ENCODE results near the gene SMARCE1. TPM values are rescaled to one million over a fixed set of nuclear protein-coding genes. Genes with fewer than 3 reads are reported as not detected.

The SMARCE1 gene
- total and polyA plus RNA-seq, 2 experiments from 2014 or later, result 99.9 to 103 TPM

DNA sequence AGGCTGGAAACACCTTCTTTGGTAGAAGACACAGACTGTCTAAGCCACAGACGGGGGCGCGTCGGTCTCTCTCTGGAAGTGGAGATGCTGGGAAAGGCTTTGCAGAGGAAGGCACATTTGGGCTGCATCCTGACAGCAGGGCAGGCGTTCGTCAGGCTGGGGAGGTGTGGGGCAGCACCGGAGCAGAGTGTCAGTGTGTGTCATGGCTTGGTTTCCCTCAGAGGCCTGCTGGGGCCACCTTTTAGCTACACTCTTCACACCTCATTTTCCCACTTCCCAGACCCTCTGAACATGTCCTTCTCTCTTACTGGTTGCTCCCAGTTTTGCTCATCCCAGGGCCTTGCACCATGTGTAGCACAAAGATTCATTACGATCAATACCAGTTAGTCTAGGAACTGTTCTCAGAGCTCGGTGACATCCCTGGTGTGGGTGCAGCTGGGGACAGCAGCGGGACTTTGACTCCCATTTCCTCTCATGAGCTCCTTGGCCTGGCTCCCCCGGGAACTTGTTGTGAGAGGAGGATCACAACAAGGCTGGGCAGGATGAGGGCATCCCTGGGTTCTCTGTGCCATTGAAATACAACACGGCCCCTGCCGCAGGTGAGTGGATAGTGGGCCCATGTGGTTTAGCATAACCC is 33.1 kb downstream of the SMARCE1 start:
- Histone ChIP-seq H4K20me1 (ENCODE audit: insufficient read depth, poor library complexity, severe bottlenecking) (no peaks in the 10 kb centered on the region), H3K4me3 (no peak overlapping the region), H3K4me1 (ENCODE audit: insufficient read depth) (peaks cover 12% of the 10 kb centered on the region), H2AFZ (no peak overlapping the region), H3K27ac (no peak overlapping the region), H3K27me3 (no peaks in the 10 kb centered on the region), H3K9me2 (replicated peaks; ENCODE audit: insufficient read depth) (no peaks in the 10 kb centered on the region), H3K4me2 (no peak overlapping the region), H3K9me3 (ENCODE audit: low read depth) (no peaks in the 10 kb centered on the region), H3K79me2 (no peaks in the 10 kb centered on the region), H3K36me3 (replicated peaks; ENCODE audit: insufficient read depth, low read depth) (no peaks in the 10 kb centered on the region)
- WGBS (ENCODE audit: low lambda C conversion rate, missing lambda C conversion rate), result 87% methylated on average over 13 of the region's 13 CpGs
- DNase-seq (ENCODE audit: low spot score), result no peak
- TF ChIP-seq EZH2phosphoT487 (IDR thresholded peaks at IDR 0.05; ENCODE audit: low read depth, severe bottlenecking, unreplicated experiment) (no peak), EZH2 (IDR thresholded peaks at IDR 0.05; ENCODE audit: borderline replicate concordance) (no peak)
- TF ChIP-seq, protein P1, sequence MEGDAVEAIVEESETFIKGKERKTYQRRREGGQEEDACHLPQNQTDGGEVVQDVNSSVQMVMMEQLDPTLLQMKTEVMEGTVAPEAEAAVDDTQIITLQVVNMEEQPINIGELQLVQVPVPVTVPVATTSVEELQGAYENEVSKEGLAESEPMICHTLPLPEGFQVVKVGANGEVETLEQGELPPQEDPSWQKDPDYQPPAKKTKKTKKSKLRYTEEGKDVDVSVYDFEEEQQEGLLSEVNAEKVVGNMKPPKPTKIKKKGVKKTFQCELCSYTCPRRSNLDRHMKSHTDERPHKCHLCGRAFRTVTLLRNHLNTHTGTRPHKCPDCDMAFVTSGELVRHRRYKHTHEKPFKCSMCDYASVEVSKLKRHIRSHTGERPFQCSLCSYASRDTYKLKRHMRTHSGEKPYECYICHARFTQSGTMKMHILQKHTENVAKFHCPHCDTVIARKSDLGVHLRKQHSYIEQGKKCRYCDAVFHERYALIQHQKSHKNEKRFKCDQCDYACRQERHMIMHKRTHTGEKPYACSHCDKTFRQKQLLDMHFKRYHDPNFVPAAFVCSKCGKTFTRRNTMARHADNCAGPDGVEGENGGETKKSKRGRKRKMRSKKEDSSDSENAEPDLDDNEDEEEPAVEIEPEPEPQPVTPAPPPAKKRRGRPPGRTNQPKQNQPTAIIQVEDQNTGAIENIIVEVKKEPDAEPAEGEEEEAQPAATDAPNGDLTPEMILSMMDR (IDR thresholded peaks at IDR 0.05; ENCODE audit: poor library complexity), result no peak

DNA sequence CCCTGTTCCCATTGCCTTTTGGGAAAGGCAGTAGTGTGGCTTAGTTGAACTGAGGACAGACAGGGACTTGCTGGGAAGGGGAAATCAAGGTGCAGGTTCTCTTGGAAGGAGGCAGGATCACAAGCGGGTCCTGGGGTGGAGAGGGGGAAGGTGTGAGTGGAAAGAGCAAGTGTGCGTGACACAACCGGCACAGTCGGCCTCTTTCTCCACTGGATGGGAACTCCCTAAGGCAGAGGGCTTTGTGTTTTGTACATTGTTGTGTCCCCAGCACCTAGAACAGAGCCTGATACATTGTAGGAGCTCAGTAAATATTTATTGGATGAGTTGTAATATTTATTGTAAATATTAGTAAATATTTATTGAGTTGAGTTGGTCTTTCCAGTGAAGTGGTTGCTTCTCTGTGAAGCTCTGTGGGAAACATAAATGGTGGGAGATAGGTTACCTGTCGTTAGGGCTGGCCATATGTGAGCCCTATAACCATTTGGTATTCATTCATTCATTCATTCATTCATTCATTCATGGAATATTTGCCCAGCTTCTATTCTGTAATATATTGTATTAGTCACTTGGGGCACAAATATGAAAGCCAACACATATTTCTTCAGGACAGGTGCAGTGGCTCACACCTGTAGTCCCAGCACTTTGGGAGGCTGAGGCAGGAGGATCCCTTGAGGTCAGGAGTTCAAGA is 34.0 kb downstream of the SMARCE1 start:
- no peaks in the 10 kb centered on the region for H3K27me3 ChIP-seq
- H3K4me1 ChIP-seq (ENCODE audit: insufficient read depth), result peaks cover 10% of the 10 kb centered on the region
- no peaks in the 10 kb centered on the region for H3K9me3 ChIP-seq (ENCODE audit: low read depth)
- H3K36me3 ChIP-seq (replicated peaks; ENCODE audit: insufficient read depth, low read depth), result no peaks in the 10 kb centered on the region
- TF ChIP-seq, protein P1 (IDR thresholded peaks at IDR 0.05; ENCODE audit: poor library complexity), result no peak
- TF ChIP-seq EZH2phosphoT487 (IDR thresholded peaks at IDR 0.05; ENCODE audit: low read depth, severe bottlenecking, unreplicated experiment), result no peak
- no peak for TF ChIP-seq EZH2 (IDR thresholded peaks at IDR 0.05; ENCODE audit: borderline replicate concordance)
- H3K9me2 ChIP-seq (replicated peaks; ENCODE audit: insufficient read depth), result no peaks in the 10 kb centered on the region
- DNase-seq (ENCODE audit: low spot score), result no peak
- H3K4me2 ChIP-seq, result no peak overlapping the region
- H4K20me1 ChIP-seq (ENCODE audit: insufficient read depth, poor library complexity, severe bottlenecking), result no peaks in the 10 kb centered on the region
- H2AFZ ChIP-seq, result no peak overlapping the region
- no peaks in the 10 kb centered on the region for H3K79me2 ChIP-seq
- WGBS (ENCODE audit: low lambda C conversion rate, missing lambda C conversion rate), result 87% methylated on average over 5 of the region's 5 CpGs
- H3K27ac ChIP-seq, result no peak overlapping the region
- no peak overlapping the region for H3K4me3 ChIP-seq

DNA sequence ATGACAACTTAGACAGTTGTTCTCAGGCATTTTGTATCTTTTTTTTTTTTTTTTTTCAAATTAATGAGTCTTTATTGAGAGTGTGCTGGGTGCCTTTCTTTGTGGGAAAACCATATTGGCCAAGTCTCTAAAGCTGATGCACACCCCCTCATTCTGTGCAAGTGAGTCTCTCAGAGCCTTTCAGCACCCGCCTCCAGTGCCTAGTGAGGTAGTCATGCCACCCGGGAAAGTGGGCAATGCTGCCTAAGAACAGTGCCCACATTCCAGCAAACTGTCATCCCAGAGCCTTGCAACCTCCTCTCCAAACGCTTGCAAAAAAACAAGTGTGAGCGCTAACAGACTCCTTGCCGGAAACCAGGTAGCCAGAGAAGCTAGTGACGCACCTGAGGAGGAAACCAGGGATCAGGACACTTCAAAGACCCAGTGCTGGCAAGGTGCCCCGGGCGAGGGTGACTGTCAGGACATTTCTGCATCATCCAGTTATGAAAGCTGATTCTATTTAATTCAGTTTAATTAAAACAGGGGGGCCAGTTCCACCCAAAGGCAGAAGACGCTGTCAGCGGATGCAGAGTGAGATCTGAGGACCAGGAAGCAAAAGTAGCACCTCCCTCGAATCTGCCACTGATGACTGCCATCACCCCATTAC is 34.9 kb downstream of the SMARCE1 start:
- Histone ChIP-seq H3K4me2 (no peak overlapping the region), H3K4me3 (no peak overlapping the region), H2AFZ (no peak overlapping the region), H3K27ac (no peak overlapping the region), H3K9me3 (ENCODE audit: low read depth) (no peaks in the 10 kb centered on the region), H3K36me3 (replicated peaks; ENCODE audit: insufficient read depth, low read depth) (no peaks in the 10 kb centered on the region), H3K79me2 (no peaks in the 10 kb centered on the region), H3K27me3 (no peaks in the 10 kb centered on the region), H4K20me1 (ENCODE audit: insufficient read depth, poor library complexity, severe bottlenecking) (no peaks in the 10 kb centered on the region), H3K9me2 (replicated peaks; ENCODE audit: insufficient read depth) (no peaks in the 10 kb centered on the region), H3K4me1 (ENCODE audit: insufficient read depth) (peaks cover under 1% of the 10 kb centered on the region)
- TF ChIP-seq EZH2phosphoT487 (IDR thresholded peaks at IDR 0.05; ENCODE audit: low read depth, severe bottlenecking, unreplicated experiment) (no peak), EZH2 (IDR thresholded peaks at IDR 0.05; ENCODE audit: borderline replicate concordance) (no peak)
- TF ChIP-seq, protein P1 (IDR thresholded peaks at IDR 0.05; ENCODE audit: poor library complexity), result no peak
- DNase-seq (ENCODE audit: low spot score), result no peak
- WGBS (ENCODE audit: low lambda C conversion rate, missing lambda C conversion rate), result 83% methylated on average over 11 of the region's 11 CpGs

Data from hepatocyte (in vitro differentiated cells).